GM21390 (cell line): Measurements from ENCODE around the gene NANOS1.
"Not testable (repeated sequence)": the region's sequence is repeated elsewhere in the genome, so short reads cannot be mapped to it uniquely, and the experiment has no call there.

ENCODE experiments used
- ATAC-seq: cut with Tn5 transposase; IDR thresholded peaks from one replicate; pipeline ENCODE4 v1.9.1; 2021; ENCODE audit not compliant: unreplicated experiment

Gene NANOS1

DNA sequence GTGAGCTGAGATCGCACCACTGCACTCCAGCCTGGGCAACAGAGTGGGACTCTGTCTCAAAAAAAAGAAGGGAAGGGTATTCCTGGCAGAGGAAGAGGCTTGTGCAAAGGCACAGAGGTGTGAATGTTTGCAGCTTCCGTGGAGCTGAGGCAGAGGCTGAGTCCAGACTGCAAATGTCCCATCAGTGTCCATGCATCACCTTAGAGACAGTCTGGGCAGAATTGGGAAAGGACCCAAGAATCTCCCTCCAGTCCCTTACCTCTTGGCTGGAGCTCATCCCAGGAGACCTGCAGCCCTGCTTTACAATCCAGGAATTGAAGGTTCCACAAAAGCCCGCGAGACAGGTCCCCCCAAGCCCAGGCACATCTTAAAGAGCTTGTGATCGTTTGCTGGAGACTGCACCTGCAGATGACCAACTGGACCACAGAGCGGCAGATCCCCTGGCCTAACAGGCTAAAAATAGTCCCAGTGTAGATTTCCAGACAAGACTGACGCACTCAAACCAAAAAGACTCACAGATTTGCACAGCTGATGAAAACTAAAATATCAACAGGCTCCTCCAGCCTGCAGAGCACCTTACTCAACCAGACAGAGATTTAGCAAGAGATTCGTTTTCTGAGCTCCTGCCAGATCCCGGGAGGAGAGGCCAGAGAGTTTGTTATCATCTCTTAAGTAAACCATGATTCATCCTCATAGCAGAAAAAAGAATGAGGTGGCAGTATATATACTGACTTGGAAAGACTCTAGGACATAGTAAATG, 22.9 kb upstream of the NANOS1 start:
- no peak for ATAC-seq

DNA sequence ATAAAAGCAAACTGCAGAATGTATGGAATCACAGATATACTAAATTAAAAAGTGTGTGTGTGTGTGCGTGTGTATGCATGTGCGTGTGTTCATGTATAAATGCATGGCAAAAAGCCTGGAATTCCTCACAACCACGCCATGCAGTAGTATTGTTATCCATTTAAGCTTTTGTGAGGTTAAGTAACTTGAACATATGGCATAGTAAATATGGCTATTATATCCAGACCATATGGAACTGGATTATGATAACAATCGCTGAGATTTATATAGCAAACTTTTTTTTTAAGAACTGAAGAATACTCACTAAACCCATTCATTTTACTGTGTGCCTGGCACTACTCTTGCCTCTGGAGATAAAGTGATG, 22.3 kb upstream of the NANOS1 start:
- no peak for ATAC-seq

DNA sequence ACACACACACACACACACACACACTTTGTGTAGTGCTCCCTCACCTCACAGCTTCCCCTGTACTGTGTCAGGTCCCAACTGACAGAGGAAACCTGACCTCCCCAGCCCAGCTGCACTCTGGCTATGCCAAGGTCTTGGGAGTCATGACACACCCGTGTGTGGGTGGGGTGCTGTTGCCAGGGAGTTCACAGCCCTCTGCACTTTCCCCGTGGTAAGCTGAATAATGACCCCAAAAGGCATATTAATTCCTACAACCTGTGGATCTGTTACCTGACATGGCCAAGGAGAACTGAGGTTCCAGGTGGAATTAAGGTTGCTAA, 8.9 kb upstream of the NANOS1 start:
- ATAC-seq, result no peak

DNA sequence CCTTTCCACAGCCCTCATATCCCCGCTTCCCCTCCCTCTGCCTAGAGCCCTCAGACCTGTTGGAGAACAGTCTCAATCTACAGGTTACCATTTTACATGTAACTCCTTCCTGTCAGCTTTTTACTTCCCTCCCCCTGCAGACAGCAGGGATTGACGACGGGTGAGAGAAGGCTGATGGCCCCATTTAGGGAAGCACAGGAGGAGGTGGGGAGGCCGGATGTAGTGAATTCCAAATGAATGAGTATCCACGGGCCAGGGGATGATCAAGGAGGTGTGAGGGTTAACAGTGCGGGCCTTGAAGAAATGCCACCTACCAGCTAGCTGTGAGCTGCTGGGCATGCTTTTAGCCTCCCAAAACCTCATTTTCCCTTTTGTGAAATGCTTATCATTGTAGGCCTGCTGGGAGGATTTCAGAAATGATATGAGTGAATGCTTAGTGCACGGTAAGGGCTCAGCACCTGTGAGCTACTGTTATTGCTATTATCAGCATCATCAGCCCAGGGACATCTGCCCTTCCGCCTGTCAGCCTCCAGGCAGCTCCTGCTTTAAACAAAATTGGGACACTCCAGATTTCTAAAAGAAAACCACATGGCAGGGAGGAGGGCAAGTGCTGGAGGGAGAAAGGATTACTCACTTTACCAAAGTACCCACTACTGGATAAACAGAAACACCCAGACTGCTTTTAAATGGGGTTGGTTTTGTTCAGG, 6.5 kb upstream of the NANOS1 start:
- no peak for ATAC-seq

DNA sequence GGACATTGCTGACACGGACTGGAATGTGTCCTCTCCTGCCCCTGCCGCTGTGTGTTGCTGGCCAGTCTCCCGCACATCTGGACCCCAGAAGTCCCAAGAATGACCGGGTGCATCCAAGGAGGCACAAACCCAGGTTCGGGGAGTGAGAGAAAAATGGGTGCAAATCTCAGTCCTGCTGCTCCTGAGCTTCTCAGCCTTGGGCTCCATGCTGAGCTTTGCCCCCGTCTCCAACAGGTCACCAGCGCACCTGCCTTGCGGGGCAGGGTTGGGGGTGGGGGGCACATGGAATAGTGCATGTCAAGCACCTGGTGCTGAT, 6.0 kb upstream of the NANOS1 start:
- no peak for ATAC-seq

DNA sequence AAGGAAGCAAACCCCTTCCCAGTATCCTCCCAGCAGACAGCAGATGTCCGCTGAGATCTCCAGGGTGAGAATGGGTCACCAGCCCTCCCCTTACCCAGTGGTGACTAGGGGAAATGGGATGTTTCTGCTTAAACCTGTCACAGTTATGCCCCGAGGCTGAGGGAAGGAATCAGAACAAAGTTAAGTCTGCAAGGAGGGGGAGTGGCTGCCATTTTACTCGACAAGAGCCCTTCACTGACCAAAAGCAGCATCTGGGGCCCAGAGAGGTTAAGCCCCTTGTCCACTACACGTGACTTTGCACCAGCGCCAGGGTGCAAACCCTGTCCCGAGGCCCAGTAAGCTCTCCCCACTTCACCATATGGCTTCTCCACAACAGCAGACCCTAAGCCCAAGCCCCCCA, 4.6 kb upstream of the NANOS1 start:
- ATAC-seq, result no peak

DNA sequence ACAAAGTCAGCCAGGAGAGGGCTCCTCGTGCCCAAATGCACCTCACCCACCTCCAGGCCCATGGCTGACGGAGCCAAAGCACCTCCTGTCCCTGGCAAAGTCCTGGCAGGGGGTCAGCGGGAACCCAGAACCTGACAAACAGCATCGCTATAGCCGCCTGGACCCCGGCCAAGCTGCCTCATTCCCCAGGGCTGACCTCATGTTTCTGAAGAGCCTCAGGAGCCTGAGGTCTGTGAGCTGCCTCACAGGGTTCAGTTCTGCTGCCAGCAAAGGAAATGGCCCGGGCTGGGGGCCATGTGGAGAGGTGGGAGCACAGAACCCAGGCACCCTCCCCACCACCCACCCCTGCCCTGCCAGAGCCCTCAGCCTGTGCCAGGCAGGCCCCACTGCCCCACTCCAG, 4.2 kb upstream of the NANOS1 start:
- ATAC-seq, result no peak

DNA sequence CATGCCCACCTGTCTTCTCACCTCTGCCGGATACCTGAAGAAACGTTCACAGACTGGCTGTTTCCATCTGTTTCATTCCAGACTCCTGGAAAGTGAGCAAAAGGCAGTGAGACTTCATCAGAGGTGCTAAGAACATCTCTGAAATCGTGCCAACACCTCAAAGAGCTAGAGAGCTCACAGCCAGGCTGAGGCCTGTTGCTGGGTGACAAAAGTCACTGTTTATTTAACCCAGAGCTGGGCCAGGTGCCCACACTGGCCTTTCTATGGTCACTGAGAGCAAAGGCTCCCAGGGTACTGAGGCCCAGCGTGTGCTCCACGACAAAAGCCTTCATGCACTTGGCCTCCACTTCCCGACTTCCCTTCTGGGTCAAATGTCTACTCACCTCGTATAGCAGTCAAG, 3.7 kb upstream of the NANOS1 start:
- ATAC-seq, result no peak

DNA sequence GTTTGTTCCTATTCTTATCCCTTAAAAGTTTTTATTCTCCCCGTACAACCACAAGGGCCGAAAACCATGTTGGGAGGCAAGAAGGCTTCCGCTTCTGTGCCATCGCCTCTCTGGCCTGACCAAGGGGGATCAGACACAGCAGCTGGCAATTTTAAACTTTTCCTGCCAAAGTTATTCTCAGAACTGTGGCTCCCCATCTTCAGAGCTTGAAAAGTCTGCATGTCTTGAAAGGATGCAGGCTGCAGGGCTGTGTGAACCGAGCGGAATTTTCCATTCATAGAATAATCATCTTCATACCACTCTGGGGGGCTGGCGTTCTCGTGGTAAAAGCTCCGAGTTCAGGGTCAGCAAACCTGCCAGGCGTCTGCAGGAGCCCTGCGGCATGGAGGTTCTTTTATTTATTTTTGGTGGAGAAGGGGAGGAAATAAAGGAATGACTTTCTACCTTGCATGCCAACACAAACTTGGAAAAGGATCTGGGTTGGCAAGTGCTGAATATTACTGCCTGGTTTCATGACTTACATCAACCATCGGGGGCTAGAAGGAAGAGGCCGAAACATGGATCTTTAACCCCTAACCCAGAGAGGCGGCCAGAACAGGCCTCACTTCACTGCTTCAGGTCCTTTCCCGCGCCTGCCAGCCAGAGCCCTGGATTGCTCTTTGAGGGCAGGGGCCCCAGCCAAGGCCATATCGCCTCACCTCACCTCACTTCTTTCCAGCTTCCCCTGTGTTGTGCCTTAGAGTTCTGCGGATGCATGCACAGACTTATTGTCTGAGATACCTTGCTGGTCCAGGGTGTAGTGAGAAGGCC, 3.0 kb upstream of the NANOS1 start:
- no peak for ATAC-seq

DNA sequence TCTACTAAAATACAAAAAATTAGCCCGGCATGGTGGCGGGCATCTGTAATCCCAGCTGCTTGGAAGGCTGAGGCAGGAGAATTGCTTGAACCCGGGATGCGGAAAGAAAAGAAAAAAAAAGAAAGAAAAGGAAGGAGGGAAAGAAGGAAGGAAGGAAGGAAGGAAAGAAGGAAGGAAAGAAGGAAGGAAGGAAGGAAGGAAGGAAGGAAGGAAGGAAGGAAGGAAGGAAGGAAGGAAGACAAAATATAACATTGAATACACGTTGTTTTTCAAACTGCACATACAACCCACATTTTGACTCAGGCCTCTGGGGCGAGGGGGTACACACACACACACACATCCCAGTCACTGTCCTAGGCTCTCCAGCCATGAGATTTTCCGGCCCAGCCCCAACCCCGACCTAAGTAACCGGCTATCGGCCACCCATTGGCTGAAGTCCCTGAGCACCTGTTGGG, 1.0 kb upstream of the NANOS1 start:
- ATAC-seq, result not testable (repeated sequence)

DNA sequence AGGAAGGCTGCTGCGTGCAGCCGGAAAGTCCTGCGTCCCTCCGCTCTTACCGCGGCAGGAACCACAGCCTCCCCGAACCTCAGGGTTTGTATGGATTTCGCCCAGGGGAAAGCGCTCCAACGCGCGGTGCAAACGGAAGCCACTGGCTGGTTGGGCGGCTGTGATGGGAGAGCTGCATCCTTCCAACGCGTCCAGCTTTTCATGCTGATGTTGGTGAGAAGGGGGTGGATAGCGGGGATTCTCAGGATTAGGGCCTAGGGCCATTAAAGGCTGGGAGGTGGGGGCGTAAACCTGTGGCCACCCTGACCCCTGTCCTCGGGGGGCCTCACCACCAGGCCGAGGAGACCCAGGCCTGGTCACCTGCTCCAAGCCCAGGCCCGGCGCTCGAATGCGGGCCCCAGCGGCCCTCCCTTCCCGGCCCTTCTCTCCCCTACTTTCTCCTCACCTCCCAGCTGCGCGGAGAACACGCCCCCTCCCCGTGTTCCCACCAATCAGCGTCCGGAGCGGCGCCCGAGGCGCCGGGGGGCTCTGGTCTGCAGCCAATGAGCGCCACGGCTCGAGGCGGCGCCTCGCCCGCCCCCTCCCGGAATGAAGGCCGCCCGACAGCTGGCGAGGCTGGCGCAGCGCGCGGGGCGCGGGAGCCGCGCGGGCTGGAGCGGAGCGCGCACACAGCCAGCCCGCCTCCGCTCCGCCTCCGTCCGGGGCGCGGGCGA, 458 bp upstream of the NANOS1 start:
- peak; percentile 54 for ATAC-seq

DNA sequence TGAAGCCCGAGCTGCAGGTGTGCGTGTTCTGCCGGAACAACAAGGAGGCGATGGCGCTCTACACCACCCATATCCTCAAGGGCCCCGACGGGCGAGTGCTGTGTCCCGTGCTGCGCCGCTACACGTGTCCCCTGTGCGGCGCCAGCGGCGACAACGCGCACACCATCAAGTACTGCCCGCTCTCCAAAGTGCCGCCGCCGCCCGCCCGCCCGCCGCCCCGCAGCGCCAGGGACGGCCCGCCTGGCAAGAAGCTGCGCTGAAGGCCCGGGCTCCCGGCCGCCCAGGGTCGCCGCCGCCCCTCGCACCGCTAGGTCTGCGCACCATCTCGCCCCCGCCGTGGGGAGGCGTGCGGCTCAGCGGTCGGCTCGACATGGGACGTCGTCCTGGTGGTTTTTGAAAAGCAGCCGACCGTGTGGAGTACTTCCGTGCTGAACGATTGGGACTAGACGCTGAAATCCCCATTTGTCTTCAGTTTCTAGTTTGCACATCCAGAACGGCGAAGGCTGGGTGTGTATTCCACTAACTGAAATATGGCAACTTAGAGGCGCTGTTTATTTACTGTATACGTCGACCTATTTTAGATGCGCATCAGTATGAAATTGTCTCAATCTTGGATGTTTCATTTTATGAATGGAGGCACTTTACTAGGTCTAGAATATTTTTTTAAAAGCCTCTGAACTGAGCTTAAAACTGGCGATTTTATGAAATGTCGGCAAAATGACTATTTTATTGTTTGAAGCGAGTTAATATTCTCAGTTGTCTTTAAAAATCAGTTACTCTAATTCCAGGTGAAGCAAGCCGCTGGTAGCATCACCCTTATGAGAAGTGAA, 1.1 kb downstream of the NANOS1 start:
- ATAC-seq, result peak; percentile 68

DNA sequence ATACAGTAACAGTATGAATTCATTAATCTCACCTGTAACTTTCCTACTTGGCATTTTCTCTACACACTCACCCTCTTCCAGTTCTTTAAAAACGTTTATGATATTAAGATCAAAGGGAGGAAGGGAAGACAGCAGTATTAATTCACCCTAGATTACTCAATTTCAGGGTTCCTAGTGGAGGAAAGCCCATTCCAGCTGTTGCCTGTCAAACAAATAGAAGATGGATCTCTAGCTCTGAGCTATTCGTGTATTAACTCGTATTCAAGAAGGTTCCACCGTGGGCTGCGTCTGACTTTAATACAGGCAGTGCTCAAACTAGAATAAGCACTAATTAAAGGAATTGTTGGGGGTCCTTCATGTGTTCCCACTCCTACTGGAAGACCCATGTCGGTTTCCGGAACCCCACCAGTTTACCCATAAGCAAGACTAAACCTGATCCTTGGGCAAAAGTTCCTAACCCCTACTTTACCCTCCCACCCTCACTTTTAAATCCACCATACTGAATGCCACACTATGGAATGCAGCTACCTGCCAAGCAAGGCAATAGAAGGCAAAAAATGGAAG, 2.1 kb downstream of the NANOS1 start:
- ATAC-seq, result no peak

DNA sequence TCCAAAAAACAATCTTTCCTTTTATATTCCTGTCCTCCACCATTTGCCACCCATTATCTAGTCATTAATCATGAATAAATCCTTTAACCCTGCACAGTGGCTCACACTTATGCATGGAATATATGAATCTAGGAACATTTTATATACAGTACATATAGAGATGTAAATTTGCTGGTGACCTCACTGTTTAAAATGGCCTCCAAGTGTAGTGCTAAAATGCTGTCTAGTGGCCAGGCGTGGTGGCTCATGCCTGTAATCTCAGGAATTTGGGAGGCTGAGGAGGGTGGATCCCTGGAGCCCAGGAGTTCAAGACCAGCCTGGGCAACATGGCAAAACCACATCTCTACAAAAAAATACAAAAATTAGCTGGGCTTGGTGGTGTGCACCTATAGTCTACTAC, 9.6 kb downstream of the NANOS1 start:
- ATAC-seq, result no peak

DNA sequence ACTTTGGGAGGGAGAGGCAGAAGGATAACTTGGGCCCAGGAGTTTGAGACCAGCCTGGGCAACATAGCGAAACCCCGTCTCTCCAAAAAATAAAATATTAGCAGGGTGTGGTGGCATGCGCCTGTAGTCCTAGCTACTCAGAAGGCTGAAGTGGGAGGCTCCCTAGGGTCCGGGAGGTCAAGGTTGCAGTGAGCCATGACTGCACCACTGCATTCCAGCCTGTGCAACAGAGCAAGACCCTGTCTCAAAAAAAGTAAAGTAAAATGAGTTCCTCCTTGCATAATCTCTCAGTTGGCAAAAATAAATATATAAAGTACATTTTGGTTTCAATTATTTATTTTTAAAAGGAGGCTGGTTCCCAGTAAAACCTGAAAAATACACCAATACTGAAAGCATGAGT, 11.8 kb downstream of the NANOS1 start:
- ATAC-seq, result no peak

DNA sequence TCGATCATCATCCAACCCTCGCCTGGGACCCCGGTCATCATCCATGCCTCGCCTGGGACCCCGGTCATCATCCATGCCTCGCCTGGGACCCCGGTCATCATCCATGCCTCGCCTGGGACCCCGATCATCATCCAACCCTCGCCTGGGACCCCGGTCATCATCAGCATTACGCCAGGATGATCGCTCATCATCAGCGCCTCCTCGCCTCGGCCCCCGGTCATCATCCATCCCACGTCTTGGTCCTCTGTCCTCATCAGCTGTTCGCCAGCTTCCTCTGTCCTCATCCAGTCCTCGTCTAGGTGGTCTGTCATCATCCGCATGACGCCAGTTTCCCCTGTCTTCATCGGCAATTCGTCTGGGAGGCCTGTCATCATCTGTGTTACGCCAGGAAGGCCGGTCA, 12.7 kb downstream of the NANOS1 start:
- ATAC-seq, result no peak

DNA sequence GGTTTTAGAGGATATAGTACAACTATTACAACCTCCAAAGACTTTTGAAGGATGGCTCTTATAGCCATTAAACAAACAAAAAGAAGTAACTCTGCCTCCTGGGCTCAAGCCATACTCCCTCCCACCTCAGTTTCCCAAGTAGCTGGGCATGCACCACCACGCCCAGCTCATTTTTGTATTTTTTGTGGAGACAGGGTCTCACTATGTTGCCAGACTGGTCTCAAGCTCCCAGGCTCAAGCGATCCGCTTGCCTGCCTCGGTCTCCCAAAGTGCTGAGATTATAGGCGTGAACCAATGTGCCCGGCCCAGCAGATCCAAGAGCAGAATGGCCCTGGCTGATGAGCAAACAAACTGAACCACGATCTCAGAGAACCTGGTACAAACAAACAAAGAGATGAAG, 16.0 kb downstream of the NANOS1 start:
- ATAC-seq, result no peak

DNA sequence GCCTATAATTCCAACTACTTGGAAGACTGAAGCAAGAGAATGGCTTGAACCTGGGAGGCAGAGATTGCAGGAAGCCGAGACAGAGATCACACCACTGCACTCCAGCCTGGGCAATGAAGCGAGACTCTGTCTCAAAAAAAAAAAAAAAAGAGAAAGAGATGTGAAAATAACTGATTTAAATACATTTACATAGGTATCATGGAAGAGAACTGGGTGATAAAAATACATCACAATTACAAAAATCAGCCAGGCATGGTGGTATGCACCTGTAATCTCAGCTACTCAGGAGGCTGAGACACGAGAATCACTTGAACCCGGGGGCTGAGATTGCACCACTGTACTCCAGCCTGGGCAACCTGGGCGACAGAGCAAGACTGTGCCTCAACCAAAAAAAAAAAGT, 19.8 kb downstream of the NANOS1 start:
- ATAC-seq, result no peak

DNA sequence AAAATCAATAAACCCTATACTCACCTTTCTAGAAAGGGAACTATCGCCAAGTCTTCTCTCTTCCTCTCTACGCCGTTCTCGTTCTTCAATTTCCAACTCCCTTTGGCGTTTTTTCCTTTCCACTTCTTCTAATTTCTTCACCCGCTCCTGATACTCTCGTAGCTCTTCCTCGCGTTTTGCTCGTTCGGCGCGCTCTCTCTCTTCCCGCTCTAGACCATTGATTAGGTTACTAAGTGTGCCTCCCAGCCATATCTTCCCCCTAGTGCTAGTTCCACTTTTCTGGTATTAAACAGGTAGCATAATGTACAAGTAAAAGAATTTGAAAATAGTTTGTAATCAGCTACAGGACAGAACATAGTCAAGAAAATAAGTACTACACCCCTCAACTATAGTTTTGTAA, 20.3 kb downstream of the NANOS1 start:
- no peak for ATAC-seq

DNA sequence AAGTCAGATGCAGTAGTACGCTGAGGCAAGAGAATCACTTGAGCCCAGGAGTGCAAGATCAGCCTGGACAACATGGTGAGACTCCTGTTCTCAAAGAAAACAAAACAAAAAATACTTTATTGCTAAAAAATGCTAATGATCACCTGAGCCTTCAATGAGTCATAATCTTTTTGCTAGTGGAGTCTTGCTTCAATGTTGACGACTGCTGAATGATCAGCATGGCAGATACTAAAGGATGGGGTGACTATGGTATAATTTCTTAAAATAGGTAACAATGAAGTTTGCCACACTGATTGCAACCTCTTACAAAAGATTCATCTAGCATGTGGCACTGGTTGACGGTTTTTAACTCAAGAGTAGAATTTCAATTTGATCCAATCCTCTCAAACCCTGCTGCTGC, 22.3 kb downstream of the NANOS1 start:
- ATAC-seq, result no peak
